GM19455 (cell line): ENCODE results near the gene ACTRT2.

Experiments
- ATAC-seq: cut with Tn5 transposase; IDR thresholded peaks from one replicate; pipeline ENCODE4 v1.9.1; 2021; ENCODE audit not compliant: unreplicated experiment

ACTRT2 gene

GRCh38 chr1:3021233-3021671 lies at the start of gene ACTRT2:
TSS of gene ACTRT2 (plus strand) at chr1:3021467. CDS start at chr1:3021687, 220 bp downstream.
- no peak for ATAC-seq

- no peak for ATAC-seq
These were observed 49.7 kb upstream of the ACTRT2 start for GRCh38 chr1:2971609-2972008.

GRCh38 chr1:2972011-2972878 lies 49.0 kb upstream of the ACTRT2 start:
- no peak for ATAC-seq

- no peak for ATAC-seq
These were observed 48.2 kb upstream of the ACTRT2 start for GRCh38 chr1:2972879-2973575.

- ATAC-seq = no peak
These were observed 47.4 kb upstream of the ACTRT2 start for GRCh38 chr1:2973601-2974593.

GRCh38 chr1:2974701-2975301 lies 46.5 kb upstream of the ACTRT2 start:
- no peak for ATAC-seq

- no peak for ATAC-seq
These were observed 45.6 kb upstream of the ACTRT2 start for GRCh38 chr1:2975466-2976179.

- ATAC-seq = no peak
These were observed 45.1 kb upstream of the ACTRT2 start for GRCh38 chr1:2976180-2976562.

GRCh38 chr1:2977886-2978611 lies 43.2 kb upstream of the ACTRT2 start:
- ATAC-seq = no peak

- no peak for ATAC-seq
These were observed 42.5 kb upstream of the ACTRT2 start for GRCh38 chr1:2978691-2979190.

- ATAC-seq = no peak
These were observed 41.8 kb upstream of the ACTRT2 start for GRCh38 chr1:2979191-2980072.

GRCh38 chr1:2980073-2980791 lies 41.0 kb upstream of the ACTRT2 start:
- no peak for ATAC-seq

- no peak for ATAC-seq
These were observed 40.4 kb upstream of the ACTRT2 start for GRCh38 chr1:2980849-2981248.

GRCh38 chr1:2981388-2981787 lies 39.9 kb upstream of the ACTRT2 start:
- ATAC-seq = no peak

GRCh38 chr1:2981981-2982614 lies 39.2 kb upstream of the ACTRT2 start:
- ATAC-seq = no peak

GRCh38 chr1:2982615-2983318 lies 38.5 kb upstream of the ACTRT2 start:
- no peak for ATAC-seq
